Gastrocnemius medialis (tissue), 4 donors: Measurements from ENCODE around the gene SLC24A1.

Source experiments
- POLR2A ChIP-seq, 2 donors: fragments of 450-650 bp; IDR thresholded peaks; one replicate each; pipeline ENCODE4 v1.6.1; 2017; ENCODE audit warnings: antibody characterized with exemption in 2 of 2, mild to moderate bottlenecking in 2 of 2, moderate library complexity in 2 of 2
- TF ChIP-seq, protein P1 (sequence below), 5 experiments: fragments of 450-650 bp in 3 of 5; fragments of 200-600 bp in 2 of 5; sonication (generic) in 2 of 5; IDR thresholded peaks in 4 of 5; conservative IDR thresholded peaks in 1 of 5; 1 replicate in 4 of 5; 2 replicates in 1 of 5; pipeline ENCODE4 v1.5.1; 2016 to 2019; ENCODE audit warnings: antibody characterized with exemption in 5 of 5, mild to moderate bottlenecking in 3 of 5, moderate library complexity in 3 of 5

- TF ChIP-seq, protein P1, sequence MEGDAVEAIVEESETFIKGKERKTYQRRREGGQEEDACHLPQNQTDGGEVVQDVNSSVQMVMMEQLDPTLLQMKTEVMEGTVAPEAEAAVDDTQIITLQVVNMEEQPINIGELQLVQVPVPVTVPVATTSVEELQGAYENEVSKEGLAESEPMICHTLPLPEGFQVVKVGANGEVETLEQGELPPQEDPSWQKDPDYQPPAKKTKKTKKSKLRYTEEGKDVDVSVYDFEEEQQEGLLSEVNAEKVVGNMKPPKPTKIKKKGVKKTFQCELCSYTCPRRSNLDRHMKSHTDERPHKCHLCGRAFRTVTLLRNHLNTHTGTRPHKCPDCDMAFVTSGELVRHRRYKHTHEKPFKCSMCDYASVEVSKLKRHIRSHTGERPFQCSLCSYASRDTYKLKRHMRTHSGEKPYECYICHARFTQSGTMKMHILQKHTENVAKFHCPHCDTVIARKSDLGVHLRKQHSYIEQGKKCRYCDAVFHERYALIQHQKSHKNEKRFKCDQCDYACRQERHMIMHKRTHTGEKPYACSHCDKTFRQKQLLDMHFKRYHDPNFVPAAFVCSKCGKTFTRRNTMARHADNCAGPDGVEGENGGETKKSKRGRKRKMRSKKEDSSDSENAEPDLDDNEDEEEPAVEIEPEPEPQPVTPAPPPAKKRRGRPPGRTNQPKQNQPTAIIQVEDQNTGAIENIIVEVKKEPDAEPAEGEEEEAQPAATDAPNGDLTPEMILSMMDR (IDR thresholded peaks at IDR 0.05 in 4 of 5, conservative IDR thresholded peaks at IDR 0.05 in 1 of 5): no peak
- no peak for TF ChIP-seq POLR2A (IDR thresholded peaks at IDR 0.05)
These were observed 16.4 kb downstream of the SLC24A1 start for GRCh38 chr15:65638109-65638508.
